Measurements from ENCODE around the gene NUP210L. TPM values are rescaled to one million over a fixed set of nuclear protein-coding genes. Genes with fewer than 3 reads are reported as not detected.

The NUP210L gene
- total and polyA plus RNA-seq, 7 donors, result under 0.01 to 0.01 (median under 0.01) TPM; not detected in 4

GRCh38 chr1:154186177-154186576, 31.3 kb upstream of the NUP210L start:
- H3K27ac ChIP-seq, result no peak overlapping the region
- 27 to 67% methylated on average over 1 of the region's 1 CpG for WGBS, 2 donors
- H3K4me1 ChIP-seq, result peaks cover 0 to 18% (median 14%) of the 10 kb centered on the region in 4 donors
- no peak overlapping the region for H3K4me3 ChIP-seq
- H3K9me3 ChIP-seq, result no peaks in the 10 kb centered on the region
- H3K27me3 ChIP-seq, result no peaks in the 10 kb centered on the region
- H3K36me3 ChIP-seq, result no peaks in the 10 kb centered on the region
- no peak for DNase-seq
- TF ChIP-seq CTCF (IDR thresholded peaks at IDR 0.05) (no peak), POLR2AphosphoS5 (IDR thresholded peaks at IDR 0.05) (no peak), POLR2A (IDR thresholded peaks at IDR 0.05) (no peak), EP300 (IDR thresholded peaks at IDR 0.05) (no peak)
- intact Hi-C loops (cut with DNase I), result no loop called here

DNA sequence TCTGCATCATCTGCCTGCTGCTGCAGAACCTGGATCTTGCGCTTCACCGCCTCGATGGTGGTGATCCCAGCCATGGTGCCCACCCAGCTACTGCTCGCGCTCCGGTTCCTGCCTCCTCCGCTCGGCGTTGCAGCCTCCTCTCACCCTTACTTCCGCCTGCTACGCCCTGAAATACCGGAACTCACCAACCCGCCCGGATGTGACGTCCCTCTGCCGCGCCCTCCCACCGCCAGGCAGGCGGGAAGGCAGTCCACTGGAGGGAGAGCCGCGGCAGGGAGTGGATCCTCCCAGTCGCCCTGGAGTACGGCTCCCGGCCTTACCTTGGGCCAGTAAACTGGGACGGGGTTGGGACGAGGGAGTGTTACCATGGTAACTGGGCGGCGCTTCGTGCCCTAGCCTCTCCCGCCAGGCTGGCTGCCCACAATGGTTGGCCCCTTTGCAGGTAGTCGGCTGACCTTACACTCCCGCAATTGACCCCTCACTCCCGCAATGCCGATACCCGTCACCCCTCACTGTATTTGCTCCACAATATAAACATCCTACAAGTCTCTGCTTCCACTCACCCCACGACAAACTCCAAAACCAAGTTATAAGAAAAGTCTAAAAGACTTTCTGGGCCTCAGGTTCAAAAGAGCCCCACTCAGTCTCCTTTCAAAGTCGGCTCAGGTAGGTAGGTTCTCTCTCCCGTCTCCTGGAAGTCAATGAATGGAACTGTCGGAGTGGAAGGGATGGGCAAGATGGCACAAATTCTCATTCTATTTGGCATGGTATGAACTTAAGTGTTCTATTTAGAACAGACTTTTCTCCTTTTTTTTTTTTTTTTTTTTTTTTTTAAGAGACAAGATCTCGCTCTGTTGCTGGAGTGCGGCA, 28.4 kb upstream of the NUP210L start:
- Histone ChIP-seq H3K9me3 (no peaks in the 10 kb centered on the region), H3K4me3 (peak overlapping the region; percentile 78 to 94 (median 81)), H3K36me3 (no peaks in the 10 kb centered on the region), H3K4me1 (peaks cover 0 to 47% (median 42%) of the 10 kb centered on the region in 4 donors), H3K27me3 (no peaks in the 10 kb centered on the region), H3K27ac (peak overlapping the region; percentile 90 to 93 (median 90))
- intact Hi-C loops (cut with DNase I), result loop anchor here (2.0 kb wide), 1 partner anchor 38 kb away; the partner anchor contains the start of gene UBAP2L
- 6% methylated on average over 41 of the region's 41 CpGs for WGBS, 2 donors
- DNase-seq, result peak; percentile 98
- TF ChIP-seq EP300 (IDR thresholded peaks at IDR 0.05) (no peak), POLR2AphosphoS5 (IDR thresholded peaks at IDR 0.05) (peak; percentile 98 to 100 (median 99)), POLR2A (IDR thresholded peaks at IDR 0.05) (peak; percentile 95 to 99), CTCF (IDR thresholded peaks at IDR 0.05) (peak in 1 of 4 experiments; percentile 13)

- Histone ChIP-seq H3K36me3 (no peaks in the 10 kb centered on the region), H3K9me3 (no peaks in the 10 kb centered on the region), H3K4me3 (peak overlapping the region; percentile 78 to 94 (median 81)), H3K27ac (peak overlapping the region; percentile 90 to 93 (median 90)), H3K4me1 (peaks cover 0 to 55% (median 47%) of the 10 kb centered on the region in 4 donors), H3K27me3 (no peaks in the 10 kb centered on the region)
- no peak for TF ChIP-seq POLR2A (IDR thresholded peaks at IDR 0.05)
- TF ChIP-seq POLR2AphosphoS5 (IDR thresholded peaks at IDR 0.05), result peak in 1 of 4 donors; percentile 73
- intact Hi-C loops (cut with DNase I), result loop anchor here (2.0 kb wide), 1 partner anchor 38 kb away; the partner anchor contains the start of gene UBAP2L
- peak; percentile 83 for DNase-seq
- 0% methylated on average over 35 of the region's 35 CpGs for WGBS, 2 donors
Measured at GRCh38 chr1:154182344-154183045, 27.6 kb upstream of the NUP210L start.

DNA sequence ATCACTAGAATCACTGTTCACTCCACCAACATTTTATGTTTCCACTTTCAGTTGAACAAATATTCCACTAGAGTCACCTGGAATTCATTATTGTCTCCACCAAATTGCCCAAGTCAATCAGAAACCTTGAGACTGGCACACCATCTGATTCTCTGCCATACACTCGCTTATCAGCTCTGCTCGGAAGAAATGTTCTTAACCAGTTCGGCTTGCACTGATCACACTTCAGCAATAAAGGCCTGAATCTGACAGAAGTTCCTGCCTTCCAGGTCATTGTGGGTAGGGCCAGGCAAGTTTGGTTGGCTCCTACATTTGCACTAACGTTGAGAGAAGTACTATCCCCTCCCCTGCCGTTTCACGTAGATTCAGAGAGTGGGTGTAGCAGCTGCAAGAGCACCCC, 27.1 kb upstream of the NUP210L start:
- intact Hi-C loops (cut with DNase I), result loop anchor here (2.0 kb wide), 1 partner anchor 39 kb away; the partner anchor contains the start of gene UBAP2L
- Histone ChIP-seq H3K4me3 (peak overlapping the region; percentile 78 to 94 (median 81)), H3K36me3 (no peaks in the 10 kb centered on the region), H3K9me3 (no peaks in the 10 kb centered on the region), H3K27me3 (no peaks in the 10 kb centered on the region), H3K4me1 (peaks cover 0 to 59% (median 53%) of the 10 kb centered on the region in 4 donors), H3K27ac (peak overlapping the region; percentile 90 to 93 (median 90))
- DNase-seq, result no peak
- 0% methylated on average over 6 of the region's 6 CpGs for WGBS, 2 donors
- no peak for TF ChIP-seq CTCF (IDR thresholded peaks at IDR 0.05)
- TF ChIP-seq POLR2AphosphoS5 (IDR thresholded peaks at IDR 0.05), result peak in 1 of 4 donors; percentile 4

Measured in sigmoid colon (tissue), 7 donors.